ENCODE measurements around the gene EDIL3.

EDIL3 gene

GRCh38 chr5:84372066-84372695 lies 12.5 kb downstream of the EDIL3 start:
- Histone ChIP-seq H3K4me3 (ENCODE audit: low read length) (no peak overlapping the region), H3K4me2 (ENCODE audit: low read length) (no peak overlapping the region), H3K27ac (ENCODE audit: low read depth, low read length) (no peak overlapping the region), H3K36me3 (ENCODE audit: control insufficient read depth, low read length) (no peaks in the 10 kb centered on the region), H3K4me1 (ENCODE audit: control insufficient read depth, low read length) (no peaks in the 10 kb centered on the region), H3K9me2 (replicated peaks; ENCODE audit: control insufficient read depth, low read length) (no peaks in the 10 kb centered on the region), H3K9me3 (ENCODE audit: control insufficient read depth, insufficient read depth, low read length) (no peaks in the 10 kb centered on the region), H4K20me1 (ENCODE audit: control insufficient read depth, insufficient read depth, low read depth, low read length) (no peaks in the 10 kb centered on the region), H3F3A (ENCODE audit: control insufficient read depth, insufficient read depth) (no peaks in the 10 kb centered on the region), H3K27me3 (ENCODE audit: control insufficient read depth, low read length) (no peaks in the 10 kb centered on the region), H3K79me2 (ENCODE audit: control insufficient read depth, low read length) (no peaks in the 10 kb centered on the region)
- TF ChIP-seq CTCF (IDR thresholded peaks at IDR 0.05; ENCODE audit: low read depth, low read length, poor library complexity, severe bottlenecking): no peak
- no peak for TF ChIP-seq EZH2phosphoT487 (IDR thresholded peaks at IDR 0.05; ENCODE audit: borderline replicate concordance, low read length)

GRCh38 chr5:84370176-84370575 lies 14.5 kb downstream of the EDIL3 start:
- no peaks in the 10 kb centered on the region for H3K27me3 ChIP-seq (ENCODE audit: control insufficient read depth, low read length)
- no peaks in the 10 kb centered on the region for H3K4me1 ChIP-seq (ENCODE audit: control insufficient read depth, low read length)
- H4K20me1 ChIP-seq (ENCODE audit: control insufficient read depth, insufficient read depth, low read depth, low read length): no peaks in the 10 kb centered on the region
- no peak overlapping the region for H3K4me3 ChIP-seq (ENCODE audit: low read length)
- no peaks in the 10 kb centered on the region for H3K79me2 ChIP-seq (ENCODE audit: control insufficient read depth, low read length)
- H3K9me2 ChIP-seq (replicated peaks; ENCODE audit: control insufficient read depth, low read length): no peaks in the 10 kb centered on the region
- no peak overlapping the region for H3K27ac ChIP-seq (ENCODE audit: low read depth, low read length)
- H3K4me2 ChIP-seq (ENCODE audit: low read length): no peak overlapping the region
- H3F3A ChIP-seq (ENCODE audit: control insufficient read depth, insufficient read depth): no peaks in the 10 kb centered on the region
- TF ChIP-seq EZH2phosphoT487 (IDR thresholded peaks at IDR 0.05; ENCODE audit: borderline replicate concordance, low read length) (no peak), CTCF (IDR thresholded peaks at IDR 0.05; ENCODE audit: low read depth, low read length, poor library complexity, severe bottlenecking) (no peak)
- no peaks in the 10 kb centered on the region for H3K36me3 ChIP-seq (ENCODE audit: control insufficient read depth, low read length)
- H3K9me3 ChIP-seq (ENCODE audit: control insufficient read depth, insufficient read depth, low read length): no peaks in the 10 kb centered on the region

GRCh38 chr5:84364043-84364442 lies 20.6 kb downstream of the EDIL3 start:
- H3F3A ChIP-seq (ENCODE audit: control insufficient read depth, insufficient read depth): no peaks in the 10 kb centered on the region
- no peak overlapping the region for H3K4me2 ChIP-seq (ENCODE audit: low read length)
- no peak overlapping the region for H3K27ac ChIP-seq (ENCODE audit: low read depth, low read length)
- no peaks in the 10 kb centered on the region for H4K20me1 ChIP-seq (ENCODE audit: control insufficient read depth, insufficient read depth, low read depth, low read length)
- H3K9me3 ChIP-seq (ENCODE audit: control insufficient read depth, insufficient read depth, low read length): no peaks in the 10 kb centered on the region
- no peaks in the 10 kb centered on the region for H3K9me2 ChIP-seq (replicated peaks; ENCODE audit: control insufficient read depth, low read length)
- no peak for TF ChIP-seq CTCF (IDR thresholded peaks at IDR 0.05; ENCODE audit: low read depth, low read length, poor library complexity, severe bottlenecking)
- no peak for TF ChIP-seq EZH2phosphoT487 (IDR thresholded peaks at IDR 0.05; ENCODE audit: borderline replicate concordance, low read length)
- no peaks in the 10 kb centered on the region for H3K79me2 ChIP-seq (ENCODE audit: control insufficient read depth, low read length)
- H3K4me3 ChIP-seq (ENCODE audit: low read length): no peak overlapping the region
- H3K36me3 ChIP-seq (ENCODE audit: control insufficient read depth, low read length): no peaks in the 10 kb centered on the region
- H3K27me3 ChIP-seq (ENCODE audit: control insufficient read depth, low read length): no peaks in the 10 kb centered on the region
- H3K4me1 ChIP-seq (ENCODE audit: control insufficient read depth, low read length): no peaks in the 10 kb centered on the region

Measured in DOHH2 (cell line).